SU-DHL-6 (cell line): ENCODE results near the gene VPS11.

ENCODE experiments used
- H2AFZ ChIP-seq: fragments of 200-600 bp; sonication (generic); 2 replicates; pipeline ENCODE4 v1.6.1; 2014; ENCODE audit warnings: low read depth, mild to moderate bottlenecking, moderate library complexity, mixed read lengths, antibody characterized with exemption, low read length; ENCODE audit not compliant: severe bottlenecking
- H3F3A ChIP-seq: fragments of 200-600 bp; shearing (Covaris generic); 2 replicates; pipeline ENCODE4 v1.6.0; 2016; ENCODE audit warnings: antibody characterized with exemption, mild to moderate bottlenecking; ENCODE audit not compliant: insufficient read depth
- H3K27ac ChIP-seq: fragments of 200-600 bp; sonication (generic); 2 replicates; pipeline ENCODE4 v1.5.1; 2016; ENCODE audit warnings: low read depth, mild to moderate bottlenecking, low read length, moderate library complexity, mixed read lengths
- H3K27me3 ChIP-seq: fragments of 200-600 bp; sonication (generic), shearing (Covaris generic); 2 replicates; pipeline ENCODE4 v1.6.0; 2014; ENCODE audit warnings: mild to moderate bottlenecking, low read length
- H3K36me3 ChIP-seq: fragments of 200-600 bp; sonication (generic); 2 replicates; pipeline ENCODE4 v1.6.1; 2014; ENCODE audit warnings: mild to moderate bottlenecking, low read length, mixed read lengths
- H3K4me2 ChIP-seq: fragments of 300-600, 200-600 bp; shearing (Covaris generic), sonication (generic); 2 replicates; pipeline ENCODE4 v1.6.0; 2014; ENCODE audit warnings: low read length, low read depth, mild to moderate bottlenecking; ENCODE audit not compliant: poor library complexity, severe bottlenecking
- H3K4me3 ChIP-seq: fragments of 200-600 bp; sonication (generic); 2 replicates; pipeline ENCODE4 v1.5.1; 2014; ENCODE audit warnings: antibody characterized with exemption, low read length, mild to moderate bottlenecking, mixed read lengths; ENCODE audit not compliant: insufficient read depth, poor library complexity, severe bottlenecking
- H3K79me2 ChIP-seq: fragments of 200-600 bp; sonication (generic); 2 replicates; pipeline ENCODE4 v1.6.1; 2014; ENCODE audit warnings: mild to moderate bottlenecking, low read length, moderate library complexity; ENCODE audit not compliant: insufficient read depth
- H3K9ac ChIP-seq: fragments of 200-600 bp; sonication (generic); 2 replicates; pipeline ENCODE4 v1.7.0; 2014; ENCODE audit warnings: mild to moderate bottlenecking, low read length
- H3K9me2 ChIP-seq: fragments of 200-600 bp; sonication (generic); replicated peaks from 2 replicates; pipeline ENCODE4 v1.6.1; 2014; ENCODE audit warnings: low read length; ENCODE audit not compliant: insufficient read depth
- H3K9me3 ChIP-seq: fragments of 200-600 bp; sonication (generic); 2 replicates; pipeline ENCODE4 v1.6.1; 2014; ENCODE audit warnings: low read length, mixed read lengths; ENCODE audit not compliant: insufficient read depth
- H4K20me1 ChIP-seq: fragments of 200-600 bp; sonication (generic); 2 replicates; pipeline ENCODE4 v1.6.1; 2014; ENCODE audit warnings: low read depth, mild to moderate bottlenecking, antibody characterized with exemption, low read length, moderate library complexity, mixed read lengths
- CTCF ChIP-seq: fragments of 200-600 bp; sonication (generic); IDR thresholded peaks from one replicate; pipeline ENCODE4 v1.5.1; 2017; ENCODE audit warnings: antibody characterized with exemption, mild to moderate bottlenecking, low read length, moderate library complexity; ENCODE audit not compliant: insufficient read depth, poor library complexity, severe bottlenecking
- EZH2phosphoT487 ChIP-seq: fragments of 200-600 bp; sonication (generic), shearing (Covaris generic); conservative IDR thresholded peaks from 2 replicates; pipeline ENCODE4 v1.6.1; 2018; ENCODE audit warnings: mild to moderate bottlenecking, antibody characterized with exemption, low read length, moderate library complexity, mixed read lengths

The VPS11 gene

GRCh38 chr11:119116601-119117000 lies 49.0 kb downstream of the VPS11 start:
- Histone ChIP-seq H2AFZ (no peak overlapping the region), H3K9ac (no peak overlapping the region), H3K27ac (no peak overlapping the region), H3F3A (peaks cover 16% of the 10 kb centered on the region), H3K27me3 (no peaks in the 10 kb centered on the region), H3K9me3 (no peaks in the 10 kb centered on the region), H3K36me3 (no peaks in the 10 kb centered on the region), H3K79me2 (peaks cover 1% of the 10 kb centered on the region), H3K4me2 (no peak overlapping the region), H3K9me2 (no peaks in the 10 kb centered on the region), H3K4me3 (no peak overlapping the region), H4K20me1 (no peaks in the 10 kb centered on the region)
- no peak for TF ChIP-seq CTCF
- no peak for TF ChIP-seq EZH2phosphoT487

GRCh38 chr11:119117004-119117706 lies 49.5 kb downstream of the VPS11 start:
- Histone ChIP-seq H3K27ac (no peak overlapping the region), H4K20me1 (no peaks in the 10 kb centered on the region), H3K27me3 (no peaks in the 10 kb centered on the region), H3K79me2 (peaks cover 7% of the 10 kb centered on the region), H3K36me3 (no peaks in the 10 kb centered on the region), H3K9ac (no peak overlapping the region), H3K4me2 (no peak overlapping the region), H3F3A (peaks cover 16% of the 10 kb centered on the region), H3K4me3 (no peak overlapping the region), H2AFZ (no peak overlapping the region), H3K9me3 (no peaks in the 10 kb centered on the region), H3K9me2 (no peaks in the 10 kb centered on the region)
- TF ChIP-seq CTCF (no peak), EZH2phosphoT487 (no peak)

GRCh38 chr11:119118227-119118626 lies 50.6 kb downstream of the VPS11 start:
- H3K4me2 ChIP-seq, result no peak overlapping the region
- peaks cover 16% of the 10 kb centered on the region for H3F3A ChIP-seq
- H4K20me1 ChIP-seq, result no peaks in the 10 kb centered on the region
- no peaks in the 10 kb centered on the region for H3K9me2 ChIP-seq
- no peak overlapping the region for H3K4me3 ChIP-seq
- no peak overlapping the region for H3K9ac ChIP-seq
- H3K36me3 ChIP-seq, result no peaks in the 10 kb centered on the region
- H2AFZ ChIP-seq, result no peak overlapping the region
- H3K27ac ChIP-seq, result no peak overlapping the region
- H3K9me3 ChIP-seq, result no peaks in the 10 kb centered on the region
- H3K27me3 ChIP-seq, result no peaks in the 10 kb centered on the region
- H3K79me2 ChIP-seq, result peaks cover 17% of the 10 kb centered on the region
- TF ChIP-seq CTCF, result no peak
- TF ChIP-seq EZH2phosphoT487, result no peak
